Pancreas (tissue), 10 donors: ENCODE results near the gene LSM3. TPM values are rescaled to one million over a fixed set of nuclear protein-coding genes. Genes with fewer than 3 reads are reported as not detected.

ENCODE experiments used
- ATAC-seq, 4 donors: fragments of 200-7000 bp; cut with Tn5 transposase; one replicate each; pipeline versions ENCODE4 v1.8.0 to v1.9.1; 2020; ENCODE audit warnings: mild to moderate bottlenecking in 4 of 4, moderate library complexity in 4 of 4
- DNase-seq, 6 donors: peaks; one replicate each; pipeline ENCODE4 v3.0.0-alpha.2; 2020
- FAIRE-seq: peaks from 2 replicates; lab custom pipeline; 2012; peaks lifted over from hg19 to GRCh38; lab: Jason Lieb, UNC
- H3K27ac ChIP-seq, 4 donors: fragments of 200-600 bp; sonication (generic); 1 replicate in 3 of 4; 2 replicates in 1 of 4; pipeline versions ENCODE4 v1.5.0 to v1.8.0; 2020
- H3K27me3 ChIP-seq, 4 donors: fragments of 200-600 bp; one replicate each; pipeline ENCODE4 v1.8.0; 2021
- H3K36me3 ChIP-seq, 3 donors: fragments of 200-600 bp; sonication (generic) in 1 of 3; one replicate each; pipeline versions ENCODE4 v1.5.0 to v1.8.0; 2020 to 2021
- H3K4me1 ChIP-seq, 3 donors: fragments of 200-600 bp; one replicate each; pipeline ENCODE4 v1.8.0; 2021
- H3K4me3 ChIP-seq, 4 donors: fragments of 200-600 bp; sonication (generic) in 2 of 4; one replicate each; pipeline versions ENCODE4 v1.5.0 to v1.8.0; 2020 to 2021
- H3K9me3 ChIP-seq, 4 donors: fragments of 200-600 bp; one replicate each; pipeline ENCODE4 v1.8.0; 2021
- CTCF ChIP-seq, 4 donors: fragments of 200-600 bp; sonication (generic) in 3 of 4; IDR thresholded peaks; one replicate each; pipeline versions ENCODE4 v1.5.0 to v1.8.0; 2021; ENCODE audit warnings: antibody characterized with exemption in 4 of 4
- WGBS, 2 donors: extraction: QIAGEN DNeasy Blood & Tissue Kit; methylation state at CpG; one replicate each; pipeline ENCODE4 v1.1.7; 2013; 5-methylcytosine and 5-hydroxymethylcytosine counted together
- intact Hi-C, 3 donors: fragments of 100-400 bp; cut with DNase I; formaldehyde crosslinking; loops; one replicate each; pipeline versions ENCODE4 v1.11.1 to v1.14.2; 2022
- polyA plus RNA-seq, 2 donors: library from polyadenylated mRNA; stranded (reverse); fragments of 200-250 nt; gene quantifications; one replicate each; pipeline ENCODE4 v1.2.3, GENCODE V29; 2013
- total RNA-seq, 6 donors: library from RNA; stranded (reverse); fragmentation: NEBNext Ultra II Directional in 4 of 6; extraction: Animal tissue kit (Norgen Biotek cat#: 25700) in 4 of 6; gene quantifications; one replicate each; pipeline versions ENCODE4 v1.2.1 to v1.2.4, GENCODE V29; 2021 to 2023
- donor health status: healthy with polysubstance abuse.
- donor health status: DM: no; HTN: no; CAD: no; lungs with moderate emphysema.
- donor health status: DM: no; HTN: no; CAD: no.
- donor health status: control.
- donor health status: control.
- donor health status: Bipolar disorder and iron deficiency.
- donor health status: DM: yes; HTN: yes; CAD: no.
- donor health status: DM: no; HTN: no; CAD: no.
- donor health status: DM: no; HTN: no; CAD: no.
- donor health status: DM: yes; HTN: yes; CAD: no.

Gene LSM3
- total and polyA plus RNA-seq, 8 donors = 3.2 to 7.9 (median 4.3) TPM

DNA sequence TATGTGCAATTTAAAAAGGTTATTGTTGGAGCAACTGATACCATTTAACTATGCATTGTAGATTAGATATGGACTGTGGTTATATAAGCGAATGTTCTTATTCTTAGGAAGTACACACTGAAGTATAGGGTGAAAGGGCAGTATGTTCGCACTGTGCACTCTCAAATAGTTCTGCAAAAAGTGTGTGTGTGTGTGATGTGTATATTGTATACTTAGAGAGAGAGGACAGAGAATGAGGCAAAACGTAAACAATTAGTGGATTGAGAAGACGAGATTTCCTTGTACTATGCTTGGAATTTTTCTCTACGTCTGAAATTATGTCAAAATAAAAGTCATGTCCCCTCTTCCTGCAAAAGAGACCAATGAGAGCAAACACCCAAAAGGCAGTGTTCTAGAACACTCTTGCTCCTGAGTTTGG, 30.4 kb downstream of the LSM3 start:
- Histone ChIP-seq H3K27me3 (no peaks in the 10 kb centered on the region), H3K27ac (no peak overlapping the region)
- intact Hi-C loops = loop anchor here in 1 of 3 donors (10.0 kb wide), 1 partner anchor 256 kb away; no protein-coding TSS in a partner anchor

DNA sequence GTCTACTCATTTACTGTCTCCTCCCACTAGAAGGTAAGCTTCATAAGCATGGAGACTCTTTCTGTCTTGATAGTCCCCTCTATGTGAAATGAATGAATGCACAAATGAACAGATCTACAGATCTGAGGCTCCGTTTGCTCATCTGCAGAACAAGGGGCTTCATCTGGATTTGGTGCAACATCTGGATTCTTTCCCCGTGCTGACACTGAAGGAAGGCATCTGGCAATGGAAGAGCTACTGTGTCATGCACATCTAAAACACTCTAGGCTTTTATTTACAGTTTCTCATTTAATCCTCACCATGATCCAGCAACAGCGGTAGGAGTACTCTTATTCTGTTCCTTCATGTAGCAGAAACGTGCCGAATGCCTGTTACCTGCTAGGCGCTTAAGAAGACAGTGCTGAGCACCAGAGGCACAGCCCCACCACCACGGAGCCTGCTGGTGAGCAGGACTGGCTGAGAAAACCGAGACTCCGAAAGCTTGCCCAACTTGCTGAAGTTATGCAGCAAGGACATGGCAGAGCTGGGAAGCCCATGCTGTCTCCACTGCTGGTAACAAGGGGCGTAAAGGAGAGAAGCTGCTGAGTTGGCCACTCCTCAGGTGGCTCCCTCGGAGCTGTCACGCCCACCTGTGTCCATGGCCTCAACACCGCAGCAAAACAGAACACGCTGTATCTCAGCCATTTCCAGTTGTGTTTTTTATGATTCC, 31.1 kb downstream of the LSM3 start:
- no peaks in the 10 kb centered on the region for H3K36me3 ChIP-seq
- H3K27me3 ChIP-seq = no peaks in the 10 kb centered on the region
- H3K4me3 ChIP-seq = no peak overlapping the region
- FAIRE-seq = no peak
- no peaks in the 10 kb centered on the region for H3K9me3 ChIP-seq
- DNase-seq = no peak
- 74 to 80% methylated on average over 14 of the region's 14 CpGs for WGBS, 2 donors
- intact Hi-C loops = loop anchor here in 1 of 3 donors (10.0 kb wide), 1 partner anchor 255 kb away; no protein-coding TSS in a partner anchor
- no peak overlapping the region for H3K27ac ChIP-seq
- TF ChIP-seq CTCF (IDR thresholded peaks at IDR 0.05) = no peak
- no peak for ATAC-seq
- no peaks in the 10 kb centered on the region for H3K4me1 ChIP-seq

More for the DNA sequence above, 30.4 kb downstream of the LSM3 start:
- no peak for DNase-seq
- FAIRE-seq = no peak
- Histone ChIP-seq H3K4me3 (no peak overlapping the region), H3K4me1 (no peaks in the 10 kb centered on the region), H3K9me3 (no peaks in the 10 kb centered on the region), H3K36me3 (no peaks in the 10 kb centered on the region)
- no peak for ATAC-seq
- whole genome bisulfite sequencing, 2 donors = 53 to 63% methylated on average over 5 of the region's 5 CpGs
- TF ChIP-seq CTCF (IDR thresholded peaks at IDR 0.05) = no peak

- no peak for ATAC-seq
- Histone ChIP-seq H3K36me3 (no peaks in the 10 kb centered on the region), H3K4me3 (no peak overlapping the region), H3K27me3 (no peaks in the 10 kb centered on the region), H3K9me3 (no peaks in the 10 kb centered on the region), H3K4me1 (no peaks in the 10 kb centered on the region), H3K27ac (no peak overlapping the region)
- no peak for FAIRE-seq
- TF ChIP-seq CTCF (IDR thresholded peaks at IDR 0.05) = no peak
- no peak for DNase-seq
- 64 to 74% methylated on average over 3 of the region's 3 CpGs for WGBS, 2 donors
- intact Hi-C loops = no loop called here
Observed at GRCh38 chr3:14210290-14210688, 31.7 kb downstream of the LSM3 start.

DNA sequence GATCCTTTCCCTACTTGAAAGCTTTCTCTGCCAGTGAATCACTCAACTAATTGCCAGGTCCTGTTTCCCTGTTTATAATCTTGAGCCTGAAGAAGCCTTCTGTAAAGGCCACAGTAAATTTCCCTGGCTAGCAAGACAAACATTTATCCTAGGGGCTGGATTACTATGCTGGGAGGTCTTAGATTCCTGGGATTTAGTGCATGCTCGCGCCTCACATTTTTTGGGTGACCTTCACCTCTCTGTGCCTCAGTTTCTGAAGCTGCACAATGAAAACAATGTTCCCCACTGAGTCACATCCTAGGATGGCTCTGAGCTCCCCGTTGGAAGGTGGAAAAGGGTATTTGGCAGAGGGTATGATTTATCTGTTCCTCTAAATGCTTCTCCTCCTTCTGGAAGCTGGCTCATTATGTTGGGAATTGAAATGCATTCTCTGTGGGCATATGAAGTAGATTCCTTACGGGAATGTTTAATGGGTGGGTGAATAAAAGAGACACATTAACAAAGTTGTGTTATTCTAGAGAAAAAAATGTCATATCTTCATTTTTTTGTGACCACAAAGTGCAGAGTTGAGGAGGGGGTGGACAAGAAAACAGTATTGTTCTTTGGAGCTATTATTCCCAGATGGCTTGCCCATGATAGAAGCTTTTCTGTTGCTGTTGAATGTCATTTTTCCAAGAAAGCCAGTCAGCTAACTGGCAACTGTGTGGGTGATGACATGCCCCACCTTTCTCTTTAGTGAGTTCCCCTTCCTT, 32.4 kb downstream of the LSM3 start:
- Histone ChIP-seq H3K4me1 (no peaks in the 10 kb centered on the region), H3K27ac (no peak overlapping the region), H3K4me3 (no peak overlapping the region), H3K36me3 (no peaks in the 10 kb centered on the region), H3K9me3 (no peaks in the 10 kb centered on the region), H3K27me3 (no peaks in the 10 kb centered on the region)
- intact Hi-C loops = no loop called here
- ATAC-seq (no peak), DNase-seq (no peak), FAIRE-seq (no peak)
- WGBS, 2 donors = 51 to 74% methylated on average over 4 of the region's 4 CpGs
- TF ChIP-seq CTCF (IDR thresholded peaks at IDR 0.05) = no peak
